Mesothelial cell of epicardium (in vitro differentiated cells): ENCODE measurements around the gene FOXC1. TPM values are rescaled to one million over a fixed set of nuclear protein-coding genes. Genes with fewer than 3 reads are reported as not detected.

Experiments used
- DNase-seq, 2 experiments: peaks; one replicate each; pipeline ENCODE4 v3.0.0; 2021; ENCODE audit warnings: low spot score in 2 of 2; ENCODE audit not compliant: unreplicated experiment in 2 of 2
- H3K27ac Mint-ChIP-seq: 2 replicates; pipeline ENCODE4 v1.8.0; 2021; ENCODE audit warnings: mixed read lengths
- H3K27me3 Mint-ChIP-seq: 2 replicates; pipeline ENCODE4 v1.8.0; 2021; ENCODE audit warnings: low read depth, mixed read lengths
- H3K36me3 Mint-ChIP-seq: 2 replicates; pipeline ENCODE4 v1.8.0; 2021; ENCODE audit warnings: mixed read lengths
- H3K4me1 Mint-ChIP-seq: 2 replicates; pipeline ENCODE4 v1.8.0; 2021; ENCODE audit warnings: mixed read lengths
- H3K4me3 Mint-ChIP-seq: 2 replicates; pipeline ENCODE4 v1.8.0; 2021; ENCODE audit warnings: mild to moderate bottlenecking, moderate library complexity, mixed read lengths
- H3K9me3 Mint-ChIP-seq: 2 replicates; pipeline ENCODE4 v1.8.0; 2021; ENCODE audit warnings: mixed read lengths
- CTCF ChIP-seq: fragments of 200-600 bp; sonication (generic); IDR thresholded peaks from one replicate; pipeline ENCODE4 v1.5.0; 2021; ENCODE audit warnings: antibody characterized with exemption; ENCODE audit not compliant: unreplicated experiment
- total RNA-seq: library from RNA; stranded (reverse); gene quantifications from 3 replicates; pipeline ENCODE4 v1.2.1, GENCODE V29; 2021

Gene FOXC1
- total RNA-seq, 1 donor from 2014 or later, result 50.5 TPM

GRCh38 chr6:1615151-1615852 lies 5.6 kb downstream of the FOXC1 start:
- no peak for TF ChIP-seq CTCF
- peak overlapping the region; percentile 66 for H3K4me3 Mint-ChIP-seq
- no peaks in the 10 kb centered on the region for H3K9me3 Mint-ChIP-seq
- DNase-seq, result no peak
- H3K4me1 Mint-ChIP-seq, result peaks cover 48% of the 10 kb centered on the region
- H3K36me3 Mint-ChIP-seq, result peaks cover 10% of the 10 kb centered on the region
- H3K27ac Mint-ChIP-seq, result peak overlapping the region; percentile 89
- H3K27me3 Mint-ChIP-seq, result peaks cover 54% of the 10 kb centered on the region

GRCh38 chr6:1615853-1616420 lies 6.2 kb downstream of the FOXC1 start:
- Mint-ChIP-seq H3K9me3 (no peaks in the 10 kb centered on the region), H3K4me3 (peak overlapping the region; percentile 66), H3K4me1 (peaks cover 48% of the 10 kb centered on the region), H3K27ac (peak overlapping the region; percentile 89), H3K36me3 (peaks cover 8% of the 10 kb centered on the region), H3K27me3 (peaks cover 52% of the 10 kb centered on the region)
- DNase-seq, result no peak
- TF ChIP-seq CTCF, result no peak

- no peak for TF ChIP-seq CTCF
- Mint-ChIP-seq H3K9me3 (no peaks in the 10 kb centered on the region), H3K4me3 (peak overlapping the region; percentile 66), H3K4me1 (peaks cover 52% of the 10 kb centered on the region), H3K27me3 (peaks cover 59% of the 10 kb centered on the region), H3K27ac (peak overlapping the region; percentile 89), H3K36me3 (peaks cover 7% of the 10 kb centered on the region)
- DNase-seq, result no peak
Measured at GRCh38 chr6:1616701-1617463, 7.2 kb downstream of the FOXC1 start.

GRCh38 chr6:1617466-1618310 lies 8.0 kb downstream of the FOXC1 start:
- H3K36me3 Mint-ChIP-seq, result no peaks in the 10 kb centered on the region
- peaks cover 57% of the 10 kb centered on the region for H3K4me1 Mint-ChIP-seq
- H3K27me3 Mint-ChIP-seq, result peaks cover 63% of the 10 kb centered on the region
- DNase-seq, result no peak
- H3K27ac Mint-ChIP-seq, result peak overlapping the region; percentile 89
- no peak for TF ChIP-seq CTCF
- no peaks in the 10 kb centered on the region for H3K9me3 Mint-ChIP-seq
- peak overlapping the region; percentile 66 for H3K4me3 Mint-ChIP-seq

- peaks cover 64% of the 10 kb centered on the region for H3K27me3 Mint-ChIP-seq
Measured at GRCh38 chr6:1618311-1619097, 8.8 kb downstream of the FOXC1 start.

More at GRCh38 chr6:1618311-1619097, 8.8 kb downstream of the FOXC1 start:
- no peaks in the 10 kb centered on the region for H3K9me3 Mint-ChIP-seq
- DNase-seq, result no peak
- peaks cover 65% of the 10 kb centered on the region for H3K4me1 Mint-ChIP-seq
- peak overlapping the region; percentile 89 for H3K27ac Mint-ChIP-seq
- no peak for TF ChIP-seq CTCF
- peak overlapping the region; percentile 39 for H3K4me3 Mint-ChIP-seq
- H3K36me3 Mint-ChIP-seq, result no peaks in the 10 kb centered on the region
